ENCODE measurements around the gene ERH.

ERH gene

GRCh38 chr14:69357544-69358200 is 40.4 kb downstream of the ERH start:
- TF ChIP-seq TEAD4 (IDR thresholded peaks at IDR 0.05) (no peak), NFIC (IDR thresholded peaks at IDR 0.05) (no peak), RAD21 (IDR thresholded peaks at IDR 0.05; ENCODE audit: low read depth) (no peak), EGR1 (IDR thresholded peaks at IDR 0.05) (no peak), CREB1 (IDR thresholded peaks at IDR 0.05; ENCODE audit: low read depth) (no peak), FOXM1 (IDR thresholded peaks at IDR 0.05; ENCODE audit: borderline replicate concordance, low read depth) (no peak)
- TF ChIP-seq, protein P1, sequence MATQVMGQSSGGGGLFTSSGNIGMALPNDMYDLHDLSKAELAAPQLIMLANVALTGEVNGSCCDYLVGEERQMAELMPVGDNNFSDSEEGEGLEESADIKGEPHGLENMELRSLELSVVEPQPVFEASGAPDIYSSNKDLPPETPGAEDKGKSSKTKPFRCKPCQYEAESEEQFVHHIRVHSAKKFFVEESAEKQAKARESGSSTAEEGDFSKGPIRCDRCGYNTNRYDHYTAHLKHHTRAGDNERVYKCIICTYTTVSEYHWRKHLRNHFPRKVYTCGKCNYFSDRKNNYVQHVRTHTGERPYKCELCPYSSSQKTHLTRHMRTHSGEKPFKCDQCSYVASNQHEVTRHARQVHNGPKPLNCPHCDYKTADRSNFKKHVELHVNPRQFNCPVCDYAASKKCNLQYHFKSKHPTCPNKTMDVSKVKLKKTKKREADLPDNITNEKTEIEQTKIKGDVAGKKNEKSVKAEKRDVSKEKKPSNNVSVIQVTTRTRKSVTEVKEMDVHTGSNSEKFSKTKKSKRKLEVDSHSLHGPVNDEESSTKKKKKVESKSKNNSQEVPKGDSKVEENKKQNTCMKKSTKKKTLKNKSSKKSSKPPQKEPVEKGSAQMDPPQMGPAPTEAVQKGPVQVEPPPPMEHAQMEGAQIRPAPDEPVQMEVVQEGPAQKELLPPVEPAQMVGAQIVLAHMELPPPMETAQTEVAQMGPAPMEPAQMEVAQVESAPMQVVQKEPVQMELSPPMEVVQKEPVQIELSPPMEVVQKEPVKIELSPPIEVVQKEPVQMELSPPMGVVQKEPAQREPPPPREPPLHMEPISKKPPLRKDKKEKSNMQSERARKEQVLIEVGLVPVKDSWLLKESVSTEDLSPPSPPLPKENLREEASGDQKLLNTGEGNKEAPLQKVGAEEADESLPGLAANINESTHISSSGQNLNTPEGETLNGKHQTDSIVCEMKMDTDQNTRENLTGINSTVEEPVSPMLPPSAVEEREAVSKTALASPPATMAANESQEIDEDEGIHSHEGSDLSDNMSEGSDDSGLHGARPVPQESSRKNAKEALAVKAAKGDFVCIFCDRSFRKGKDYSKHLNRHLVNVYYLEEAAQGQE (IDR thresholded peaks at IDR 0.05; ENCODE audit: low read depth): no peak

GRCh38 chr14:69356903-69357543 is 41.1 kb downstream of the ERH start:
- TF ChIP-seq TCF12 (IDR thresholded peaks at IDR 0.05; ENCODE audit: low read depth) (no peak), ZBTB7A (IDR thresholded peaks at IDR 0.05; ENCODE audit: low read depth) (no peak), FOXM1 (IDR thresholded peaks at IDR 0.05; ENCODE audit: borderline replicate concordance, low read depth) (no peak), NFIC (IDR thresholded peaks at IDR 0.05) (no peak), MAX (IDR thresholded peaks at IDR 0.05) (no peak), USF1 (IDR thresholded peaks at IDR 0.05) (no peak), EP300 (IDR thresholded peaks at IDR 0.05; ENCODE audit: borderline replicate concordance) (no peak), EGR1 (IDR thresholded peaks at IDR 0.05) (no peak), TAF1 (IDR thresholded peaks at IDR 0.05; ENCODE audit: low read depth) (no peak), TEAD4 (IDR thresholded peaks at IDR 0.05) (no peak), RAD21 (IDR thresholded peaks at IDR 0.05; ENCODE audit: low read depth) (no peak), CEBPB (IDR thresholded peaks at IDR 0.05) (no peak), YY1 (IDR thresholded peaks at IDR 0.05; ENCODE audit: low read depth) (no peak), CREB1 (IDR thresholded peaks at IDR 0.05; ENCODE audit: low read depth) (no peak)
- TF ChIP-seq, protein P1 (IDR thresholded peaks at IDR 0.05; ENCODE audit: low read depth): no peak

DNA sequence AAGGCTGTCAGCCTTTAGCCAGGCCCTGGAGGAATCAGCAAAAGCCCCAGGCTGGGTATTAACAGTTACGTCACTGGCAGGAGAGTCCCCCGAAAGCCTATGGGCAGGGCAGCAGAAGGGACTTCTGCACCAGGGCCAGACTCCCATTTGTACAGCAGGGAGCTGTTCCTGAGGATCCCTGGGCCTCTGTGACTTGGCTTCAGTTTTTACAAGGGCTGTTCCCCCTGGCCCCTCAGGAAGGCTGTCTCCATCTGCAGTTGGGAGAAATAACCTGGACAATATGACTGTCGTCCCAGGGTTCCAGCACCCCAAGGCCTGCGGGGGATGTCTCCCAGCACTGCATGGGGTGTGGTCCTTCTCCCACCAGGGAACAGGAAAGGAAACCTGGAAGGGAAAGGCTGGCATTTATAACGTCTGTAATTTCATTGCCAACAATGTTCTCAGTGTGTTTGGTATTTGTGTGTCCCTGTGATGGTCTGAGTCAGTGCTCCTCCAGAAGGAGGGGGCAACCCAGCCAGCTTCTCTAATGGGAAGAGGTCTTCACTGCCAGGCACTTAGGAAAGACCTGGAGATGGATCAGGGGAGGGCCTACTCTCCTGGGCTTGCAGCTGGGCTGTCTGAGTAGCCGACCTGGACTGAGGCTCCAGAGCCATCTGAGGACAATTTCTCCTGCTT is 42.4 kb downstream of the ERH start:
- no peak for TF ChIP-seq TEAD4 (IDR thresholded peaks at IDR 0.05)
- no peak for TF ChIP-seq RAD21 (IDR thresholded peaks at IDR 0.05; ENCODE audit: low read depth)
- TF ChIP-seq, protein P1 (IDR thresholded peaks at IDR 0.05; ENCODE audit: low read depth): no peak
- no peak for TF ChIP-seq FOXM1 (IDR thresholded peaks at IDR 0.05; ENCODE audit: borderline replicate concordance, low read depth)
- TF ChIP-seq MAX (IDR thresholded peaks at IDR 0.05): no peak
- no peak for TF ChIP-seq CREB1 (IDR thresholded peaks at IDR 0.05; ENCODE audit: low read depth)

GRCh38 chr14:69355154-69355597 is 42.9 kb downstream of the ERH start:
- no peak for TF ChIP-seq CREB1 (IDR thresholded peaks at IDR 0.05; ENCODE audit: low read depth)
- no peak for TF ChIP-seq RAD21 (IDR thresholded peaks at IDR 0.05; ENCODE audit: low read depth)
- TF ChIP-seq EP300 (IDR thresholded peaks at IDR 0.05; ENCODE audit: borderline replicate concordance): no peak
- TF ChIP-seq EGR1 (IDR thresholded peaks at IDR 0.05): no peak
- no peak for TF ChIP-seq TEAD4 (IDR thresholded peaks at IDR 0.05)
- no peak for TF ChIP-seq TCF12 (IDR thresholded peaks at IDR 0.05; ENCODE audit: low read depth)
- no peak for TF ChIP-seq MAX (IDR thresholded peaks at IDR 0.05)
- no peak for TF ChIP-seq TAF1 (IDR thresholded peaks at IDR 0.05; ENCODE audit: low read depth)
- no peak for TF ChIP-seq YY1 (IDR thresholded peaks at IDR 0.05; ENCODE audit: low read depth)
- TF ChIP-seq USF1 (IDR thresholded peaks at IDR 0.05): no peak
- TF ChIP-seq FOXM1 (IDR thresholded peaks at IDR 0.05; ENCODE audit: borderline replicate concordance, low read depth): no peak
